HepG2 (cell line): ENCODE results near the gene SYTL1. TPM values are rescaled to one million over a fixed set of nuclear protein-coding genes. Genes with fewer than 3 reads are reported as not detected.
A peak's percentile ranks its signal among the peaks of the same experiment; 100 is the strongest.

Source experiments
- BORCS8-MEF2B ChIP-seq: sonication (generic); formaldehyde crosslinking; IDR thresholded peaks from 2 replicates; pipeline ENCODE4 v1.8.0; 2022; ENCODE audit warnings: mild to moderate bottlenecking, missing genetic modification reagents
- EZH2 ChIP-seq: conservative IDR thresholded peaks from 2 replicates; pipeline ENCODE4 v1.6.1; 2012; ENCODE audit warnings: mild to moderate bottlenecking, low read depth, low read length, moderate library complexity
- GLI4 ChIP-seq: sonication (generic); formaldehyde crosslinking; IDR thresholded peaks from 2 replicates; pipeline ENCODE4 v1.5.1; 2020; ENCODE audit warnings: missing genetic modification reagents, mild to moderate bottlenecking, moderate library complexity, borderline replicate concordance
- HDAC2 ChIP-seq: sonication (generic); formaldehyde crosslinking; IDR thresholded peaks from 2 replicates; pipeline ENCODE4 v1.4.0; 2020; ENCODE audit warnings: missing genetic modification reagents
- KLF11 ChIP-seq: IDR thresholded peaks from 2 replicates; pipeline ENCODE4 v1.6.1; 2016; ENCODE audit warnings: missing compliant biosample characterization
- MAFF ChIP-seq: IDR thresholded peaks from 2 replicates; pipeline ENCODE4 v1.6.1; 2011; ENCODE audit warnings: low read depth, low read length, improper control_type of control experiment
- NFE2L2 ChIP-seq: fragments of 150-350 bp; IDR thresholded peaks from 2 replicates; pipeline ENCODE4 v1.6.1; 2014; ENCODE audit warnings: low read length
- PHF21A ChIP-seq: sonication (generic); formaldehyde crosslinking; IDR thresholded peaks from 2 replicates; pipeline ENCODE4 v1.5.0; 2020; ENCODE audit warnings: mild to moderate bottlenecking, missing genetic modification reagents
- SMAD1 ChIP-seq: sonication (generic); formaldehyde crosslinking; IDR thresholded peaks from 2 replicates; pipeline ENCODE4 v1.4.0; 2020; ENCODE audit warnings: missing genetic modification reagents, low read depth, mild to moderate bottlenecking, borderline replicate concordance
- SMARCC2 ChIP-seq: fragments of 450-650 bp; IDR thresholded peaks from 2 replicates; pipeline ENCODE4 v1.6.1; 2017; ENCODE audit warnings: antibody characterized with exemption, mild to moderate bottlenecking
- SRF ChIP-seq: IDR thresholded peaks from 2 replicates; pipeline ENCODE4 v1.6.1; 2011; ENCODE audit warnings: mild to moderate bottlenecking, low read depth, low read length, moderate library complexity
- TMF1 ChIP-seq: sonication (generic); formaldehyde crosslinking; IDR thresholded peaks from 2 replicates; pipeline ENCODE4 v1.8.1; 2022; ENCODE audit warnings: low read depth, missing genetic modification reagents
- ZNF234 ChIP-seq: sonication (generic); formaldehyde crosslinking; conservative IDR thresholded peaks from 2 replicates; pipeline ENCODE4 v1.5.1; 2020; ENCODE audit warnings: mild to moderate bottlenecking, missing genetic modification reagents
- ZNF263 ChIP-seq: sonication (generic); formaldehyde crosslinking; IDR thresholded peaks from 2 replicates; pipeline ENCODE4 v1.4.0; 2020; ENCODE audit warnings: missing genetic modification reagents
- ZNF446 ChIP-seq: sonication (generic); formaldehyde crosslinking; IDR thresholded peaks from 2 replicates; pipeline ENCODE4 v1.5.0; 2020; ENCODE audit warnings: mild to moderate bottlenecking, missing genetic modification reagents
- ZNF510 ChIP-seq: sonication (generic); formaldehyde crosslinking; IDR thresholded peaks from 2 replicates; pipeline ENCODE4 v1.4.0; 2020; ENCODE audit warnings: low read depth, mild to moderate bottlenecking, missing genetic modification reagents
- ZNF547 ChIP-seq: sonication (generic); formaldehyde crosslinking; IDR thresholded peaks from 2 replicates; pipeline ENCODE4 v1.5.1; 2020; ENCODE audit warnings: mild to moderate bottlenecking, missing genetic modification reagents
- ZNF740 ChIP-seq: sonication (generic); formaldehyde crosslinking; IDR thresholded peaks from 2 replicates; pipeline ENCODE4 v1.4.0; 2020; ENCODE audit warnings: missing genetic modification reagents
- polyA plus RNA-seq, 8 experiments: library from polyadenylated mRNA; depleted of rRNA in 3 of 8; stranded (reverse) in 7 of 8; unstranded in 1 of 8; fragments of >200 nt; fragmentation: Illumina TruSeq in 4 of 8; extraction: Trizol in 4 of 8; gene quantifications; 2 replicates each; pipeline versions ENCODE4 v1.2.1 to v1.2.3, GENCODE V29; 2011 to 2016; ENCODE audit warnings: low read depth in 4 of 8, missing spikeins in 1 of 8, mixed read lengths in 1 of 8; ENCODE audit not compliant: insufficient read depth in 1 of 8
- total RNA-seq, 5 experiments: library from RNA; depleted of rRNA; stranded (reverse); fragments of >200 nt; fragmentation: Illumina TruSeq; extraction: Trizol; gene quantifications; 2 replicates each; pipeline ENCODE4 v1.2.3, GENCODE V29; 2016; ENCODE audit warnings: low read depth in 1 of 5
- TF ChIP-seq, protein P1 (sequence below): sonication (generic); formaldehyde crosslinking; IDR thresholded peaks from 2 replicates; pipeline ENCODE4 v1.8.1; 2023; ENCODE audit warnings: mild to moderate bottlenecking, missing genetic modification reagents
- TF ChIP-seq, protein P2 (sequence below): sonication (generic); formaldehyde crosslinking; IDR thresholded peaks from 2 replicates; pipeline ENCODE4 v1.5.0; 2020; ENCODE audit warnings: mild to moderate bottlenecking, missing genetic modification reagents, borderline replicate concordance
- TF ChIP-seq, protein P3 (sequence below): sonication (generic); formaldehyde crosslinking; IDR thresholded peaks from 2 replicates; pipeline ENCODE4 v1.8.0; 2022; ENCODE audit warnings: missing genetic modification reagents, low read depth, mild to moderate bottlenecking, borderline replicate concordance

The SYTL1 gene
- total and polyA plus RNA-seq, 2 of the 13 experiments (the other 11 are each of a cell fraction or from before 2014, with no cell fraction given), result 11.1 to 17.8 TPM

GRCh38 chr1:27321813-27322568 lies 19.8 kb upstream of the SYTL1 start, which contains the start of gene TMEM222 (continued):
- TF ChIP-seq, protein P1, sequence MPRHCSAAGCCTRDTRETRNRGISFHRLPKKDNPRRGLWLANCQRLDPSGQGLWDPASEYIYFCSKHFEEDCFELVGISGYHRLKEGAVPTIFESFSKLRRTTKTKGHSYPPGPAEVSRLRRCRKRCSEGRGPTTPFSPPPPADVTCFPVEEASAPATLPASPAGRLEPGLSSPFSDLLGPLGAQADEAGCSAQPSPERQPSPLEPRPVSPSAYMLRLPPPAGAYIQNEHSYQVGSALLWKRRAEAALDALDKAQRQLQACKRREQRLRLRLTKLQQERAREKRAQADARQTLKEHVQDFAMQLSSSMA, result peak; percentile 97
- TF ChIP-seq NFE2L2 (no peak), PHF21A (CRISPR knock-in tag) (peak; percentile 81; the same call in 1 of the 2 replicates), ZNF234 (CRISPR knock-in tag) (0 out of 2 replicates have a peak, but pooled peaks have one; percentile 82), ZNF547 (CRISPR knock-in tag) (peak; percentile 62; the same call in 1 of the 2 replicates), ZNF740 (CRISPR knock-in tag) (peak; percentile 81), SRF (peak; percentile 35; the same call in 1 of the 2 replicates), BORCS8-MEF2B (CRISPR knock-in tag) (peak; percentile 75), SMAD1 (CRISPR knock-in tag) (peak; percentile 89; the same call in 1 of the 2 replicates), HDAC2 (CRISPR knock-in tag) (peak; percentile 84), KLF11 (CRISPR knock-in tag) (peak; percentile 78), ZNF263 (CRISPR knock-in tag) (peak; percentile 40; the same call in 1 of the 2 replicates), GLI4 (CRISPR knock-in tag) (no peak), MAFF (no peak), TMF1 (0 out of 2 replicates have a peak, but pooled peaks have one; percentile 54), ZNF446 (CRISPR knock-in tag) (peak; percentile 76; the same call in 1 of the 2 replicates), SMARCC2 (no peak), ZNF510 (CRISPR knock-in tag) (no peak), EZH2 (no peak)
- TF ChIP-seq, protein P2, sequence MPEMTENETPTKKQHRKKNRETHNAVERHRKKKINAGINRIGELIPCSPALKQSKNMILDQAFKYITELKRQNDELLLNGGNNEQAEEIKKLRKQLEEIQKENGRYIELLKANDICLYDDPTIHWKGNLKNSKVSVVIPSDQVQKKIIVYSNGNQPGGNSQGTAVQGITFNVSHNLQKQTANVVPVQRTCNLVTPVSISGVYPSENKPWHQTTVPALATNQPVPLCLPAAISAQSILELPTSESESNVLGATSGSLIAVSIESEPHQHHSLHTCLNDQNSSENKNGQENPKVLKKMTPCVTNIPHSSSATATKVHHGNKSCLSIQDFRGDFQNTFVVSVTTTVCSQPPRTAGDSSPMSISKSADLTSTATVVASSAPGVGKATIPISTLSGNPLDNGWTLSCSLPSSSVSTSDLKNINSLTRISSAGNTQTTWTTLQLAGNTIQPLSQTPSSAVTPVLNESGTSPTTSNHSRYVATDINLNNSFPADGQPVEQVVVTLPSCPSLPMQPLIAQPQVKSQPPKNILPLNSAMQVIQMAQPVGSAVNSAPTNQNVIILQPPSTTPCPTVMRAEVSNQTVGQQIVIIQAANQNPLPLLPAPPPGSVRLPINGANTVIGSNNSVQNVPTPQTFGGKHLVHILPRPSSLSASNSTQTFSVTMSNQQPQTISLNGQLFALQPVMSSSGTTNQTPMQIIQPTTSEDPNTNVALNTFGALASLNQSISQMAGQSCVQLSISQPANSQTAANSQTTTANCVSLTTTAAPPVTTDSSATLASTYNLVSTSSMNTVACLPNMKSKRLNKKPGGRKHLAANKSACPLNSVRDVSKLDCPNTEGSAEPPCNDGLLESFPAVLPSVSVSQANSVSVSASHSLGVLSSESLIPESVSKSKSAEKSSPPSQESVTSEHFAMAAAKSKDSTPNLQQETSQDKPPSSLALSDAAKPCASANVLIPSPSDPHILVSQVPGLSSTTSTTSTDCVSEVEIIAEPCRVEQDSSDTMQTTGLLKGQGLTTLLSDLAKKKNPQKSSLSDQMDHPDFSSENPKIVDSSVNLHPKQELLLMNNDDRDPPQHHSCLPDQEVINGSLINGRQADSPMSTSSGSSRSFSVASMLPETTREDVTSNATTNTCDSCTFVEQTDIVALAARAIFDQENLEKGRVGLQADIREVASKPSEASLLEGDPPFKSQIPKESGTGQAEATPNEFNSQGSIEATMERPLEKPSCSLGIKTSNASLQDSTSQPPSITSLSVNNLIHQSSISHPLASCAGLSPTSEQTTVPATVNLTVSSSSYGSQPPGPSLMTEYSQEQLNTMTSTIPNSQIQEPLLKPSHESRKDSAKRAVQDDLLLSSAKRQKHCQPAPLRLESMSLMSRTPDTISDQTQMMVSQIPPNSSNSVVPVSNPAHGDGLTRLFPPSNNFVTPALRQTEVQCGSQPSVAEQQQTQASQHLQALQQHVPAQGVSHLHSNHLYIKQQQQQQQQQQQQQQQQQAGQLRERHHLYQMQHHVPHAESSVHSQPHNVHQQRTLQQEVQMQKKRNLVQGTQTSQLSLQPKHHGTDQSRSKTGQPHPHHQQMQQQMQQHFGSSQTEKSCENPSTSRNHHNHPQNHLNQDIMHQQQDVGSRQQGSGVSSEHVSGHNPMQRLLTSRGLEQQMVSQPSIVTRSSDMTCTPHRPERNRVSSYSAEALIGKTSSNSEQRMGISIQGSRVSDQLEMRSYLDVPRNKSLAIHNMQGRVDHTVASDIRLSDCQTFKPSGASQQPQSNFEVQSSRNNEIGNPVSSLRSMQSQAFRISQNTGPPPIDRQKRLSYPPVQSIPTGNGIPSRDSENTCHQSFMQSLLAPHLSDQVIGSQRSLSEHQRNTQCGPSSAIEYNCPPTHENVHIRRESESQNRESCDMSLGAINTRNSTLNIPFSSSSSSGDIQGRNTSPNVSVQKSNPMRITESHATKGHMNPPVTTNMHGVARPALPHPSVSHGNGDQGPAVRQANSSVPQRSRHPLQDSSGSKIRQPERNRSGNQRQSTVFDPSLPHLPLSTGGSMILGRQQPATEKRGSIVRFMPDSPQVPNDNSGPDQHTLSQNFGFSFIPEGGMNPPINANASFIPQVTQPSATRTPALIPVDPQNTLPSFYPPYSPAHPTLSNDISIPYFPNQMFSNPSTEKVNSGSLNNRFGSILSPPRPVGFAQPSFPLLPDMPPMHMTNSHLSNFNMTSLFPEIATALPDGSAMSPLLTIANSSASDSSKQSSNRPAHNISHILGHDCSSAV, result peak; percentile 95
- TF ChIP-seq, protein P3, sequence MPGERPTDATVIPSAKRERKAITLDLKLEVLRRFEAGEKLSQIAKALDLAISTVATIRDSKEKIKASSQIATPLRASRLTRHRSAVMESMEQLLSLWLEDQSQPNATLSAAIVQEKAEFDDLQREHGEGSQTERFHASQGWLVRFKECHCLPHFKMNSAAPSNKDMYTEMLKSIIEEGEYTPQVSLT, result no peak
